Stimulated activated CD4-positive, alpha-beta T cell treated with anti-CD3 and anti-CD28 coated beads, Interleukin-2, amount 100 ng/mL, for 24 hours (primary cell): ENCODE measurements around the gene TTC31.
"Not testable (repeated sequence)": the region's sequence is repeated elsewhere in the genome, so short reads cannot be mapped to it uniquely, and the experiment has no call there.

Experiments
- DNase-seq, 2 donors: peaks; one replicate each; pipeline ENCODE4 v3.0.0-alpha.2; 2020

Gene TTC31

GRCh38 chr2:74482801-74483674, at the start of gene TTC31, which contains the start of gene CCDC142:
TSS of gene TTC31 (plus strand) at chr2:74483081. CDS start at chr2:74483096, 15 bp downstream.
TSS of gene CCDC142 (minus strand) at chr2:74482998. CDS start at chr2:74482837, 161 bp downstream.
- peak; percentile 94 for DNase-seq

GRCh38 chr2:74436111-74436805, 46.6 kb upstream of the TTC31 start:
- no peak for DNase-seq

GRCh38 chr2:74436848-74437695, 45.8 kb upstream of the TTC31 start:
- DNase-seq, result no peak

GRCh38 chr2:74438248-74438647, 44.6 kb upstream of the TTC31 start:
- no peak for DNase-seq

- no peak for DNase-seq
Observed at GRCh38 chr2:74439373-74439772, 43.5 kb upstream of the TTC31 start.

- no peak for DNase-seq
Observed at GRCh38 chr2:74439803-74440377, 43.0 kb upstream of the TTC31 start.

- peak; percentile 49 to 72 for DNase-seq
Observed at GRCh38 chr2:74440378-74441169, 42.3 kb upstream of the TTC31 start.

GRCh38 chr2:74441170-74441689, 41.7 kb upstream of the TTC31 start:
- no peak for DNase-seq

- DNase-seq, result peak in 1 of 2 donors; percentile 45
Observed at GRCh38 chr2:74441690-74442482, 41.0 kb upstream of the TTC31 start, which contains the start of gene RTKN. TSS of gene RTKN (minus strand) at chr2:74441937. CDS start at chr2:74441816, 121 bp downstream.

- DNase-seq, result not testable (repeated sequence)
Observed at GRCh38 chr2:74442483-74443297, 40.2 kb upstream of the TTC31 start.

- DNase-seq, result no peak
Observed at GRCh38 chr2:74444498-74445318, 38.2 kb upstream of the TTC31 start.

GRCh38 chr2:74447230-74447999, 35.5 kb upstream of the TTC31 start:
- DNase-seq, result no peak

- DNase-seq, result no peak
Observed at GRCh38 chr2:74448771-74449170, 34.1 kb upstream of the TTC31 start.

- no peak for DNase-seq
Observed at GRCh38 chr2:74450570-74451190, 32.2 kb upstream of the TTC31 start.

GRCh38 chr2:74454654-74455511, 28.0 kb upstream of the TTC31 start, which contains the start of gene INO80B:
TSS of gene INO80B (plus strand) at chr2:74455087. CDS start at chr2:74455117, 30 bp downstream.
- peak; percentile 96 to 97 for DNase-seq

GRCh38 chr2:74457129-74457548, 25.7 kb upstream of the TTC31 start:
- no peak for DNase-seq
